Parathyroid adenoma (tissue), 2 donors: ENCODE data around the gene SIAH1.
A peak's percentile ranks its signal among the peaks of the same experiment; 100 is the strongest.

ENCODE experiments used
- H2AFZ ChIP-seq: fragments of 300-600 bp; sonication (generic); one replicate; pipeline ENCODE4 v1.7.0; 2017; ENCODE audit warnings: antibody characterized with exemption, mild to moderate bottlenecking
- H3K27ac ChIP-seq: fragments of 300-600 bp; sonication (generic); one replicate; pipeline ENCODE4 v1.7.0; 2017
- H3K27me3 ChIP-seq: fragments of 300-600 bp; sonication (generic); one replicate; pipeline ENCODE4 v1.7.0; 2017; ENCODE audit warnings: low read length; ENCODE audit not compliant: control insufficient read depth, insufficient read depth
- H3K36me3 ChIP-seq: fragments of 300-600 bp; sonication (generic); one replicate; pipeline ENCODE4 v1.7.0; 2017; ENCODE audit warnings: low read length; ENCODE audit not compliant: control insufficient read depth, insufficient read depth
- H3K4me1 ChIP-seq: fragments of 300-600 bp; sonication (generic); one replicate; pipeline ENCODE4 v1.7.0; 2017; ENCODE audit warnings: control low read depth
- H3K4me2 ChIP-seq: fragments of 300-600 bp; sonication (generic); one replicate; pipeline ENCODE4 v1.7.0; 2017; ENCODE audit warnings: low read length
- H3K4me3 ChIP-seq: fragments of 300-600 bp; sonication (generic); one replicate; pipeline ENCODE4 v1.7.0; 2017; ENCODE audit warnings: low read depth, low read length
- H3K79me2 ChIP-seq: fragments of 300-600 bp; sonication (generic); one replicate; pipeline ENCODE4 v1.7.0; 2017; ENCODE audit warnings: control low read depth
- H3K9ac ChIP-seq: fragments of 300-600 bp; sonication (generic); one replicate; pipeline ENCODE4 v1.7.0; 2017; ENCODE audit warnings: mild to moderate bottlenecking
- H3K9me3 ChIP-seq: fragments of 300-600 bp; sonication (generic); one replicate; pipeline ENCODE4 v1.7.0; 2017; ENCODE audit warnings: low read length; ENCODE audit not compliant: control insufficient read depth
- TF ChIP-seq, protein P1 (sequence below): fragments of 300-600 bp; sonication (generic); IDR thresholded peaks from one replicate; pipeline ENCODE4 v1.7.0; 2017; ENCODE audit warnings: antibody characterized with exemption, mild to moderate bottlenecking
- donor health status: primary hyperparathyroidism.

Gene SIAH1

DNA sequence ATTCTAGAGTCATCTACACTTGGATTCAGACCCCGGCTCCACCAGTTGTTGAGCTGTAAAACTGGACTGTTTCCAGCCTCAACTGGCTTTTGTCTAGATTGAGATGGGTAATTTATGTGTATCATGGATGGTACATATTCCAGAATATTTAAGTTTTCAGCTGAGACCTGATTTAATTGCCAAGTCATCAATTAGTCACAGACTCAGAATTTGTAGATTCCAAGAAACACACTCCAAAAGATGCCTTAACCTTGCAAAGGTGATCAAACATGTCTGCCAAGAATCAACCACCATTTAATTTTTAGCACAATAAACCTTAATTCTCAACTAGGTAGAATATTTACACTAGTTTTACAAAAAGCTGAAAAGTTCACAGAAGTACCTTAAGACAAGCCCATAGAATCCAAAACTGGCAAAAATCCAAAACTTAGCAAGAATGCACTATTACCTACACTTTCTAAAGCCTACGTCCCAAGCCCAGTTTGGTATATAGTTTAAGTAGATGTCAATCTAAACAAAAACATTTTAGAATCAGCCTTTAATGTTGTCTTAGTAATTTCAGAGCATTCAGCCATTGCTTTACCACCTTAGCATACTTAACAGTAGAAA is 17.7 kb downstream of the SIAH1 start:
- no peak overlapping the region for H3K9ac ChIP-seq
- no peak overlapping the region for H3K4me3 ChIP-seq
- no peak overlapping the region for H2AFZ ChIP-seq
- no peaks in the 10 kb centered on the region for H3K36me3 ChIP-seq
- no peak overlapping the region for H3K27ac ChIP-seq
- H3K4me1 ChIP-seq: peaks cover 15% of the 10 kb centered on the region
- TF ChIP-seq, protein P1, sequence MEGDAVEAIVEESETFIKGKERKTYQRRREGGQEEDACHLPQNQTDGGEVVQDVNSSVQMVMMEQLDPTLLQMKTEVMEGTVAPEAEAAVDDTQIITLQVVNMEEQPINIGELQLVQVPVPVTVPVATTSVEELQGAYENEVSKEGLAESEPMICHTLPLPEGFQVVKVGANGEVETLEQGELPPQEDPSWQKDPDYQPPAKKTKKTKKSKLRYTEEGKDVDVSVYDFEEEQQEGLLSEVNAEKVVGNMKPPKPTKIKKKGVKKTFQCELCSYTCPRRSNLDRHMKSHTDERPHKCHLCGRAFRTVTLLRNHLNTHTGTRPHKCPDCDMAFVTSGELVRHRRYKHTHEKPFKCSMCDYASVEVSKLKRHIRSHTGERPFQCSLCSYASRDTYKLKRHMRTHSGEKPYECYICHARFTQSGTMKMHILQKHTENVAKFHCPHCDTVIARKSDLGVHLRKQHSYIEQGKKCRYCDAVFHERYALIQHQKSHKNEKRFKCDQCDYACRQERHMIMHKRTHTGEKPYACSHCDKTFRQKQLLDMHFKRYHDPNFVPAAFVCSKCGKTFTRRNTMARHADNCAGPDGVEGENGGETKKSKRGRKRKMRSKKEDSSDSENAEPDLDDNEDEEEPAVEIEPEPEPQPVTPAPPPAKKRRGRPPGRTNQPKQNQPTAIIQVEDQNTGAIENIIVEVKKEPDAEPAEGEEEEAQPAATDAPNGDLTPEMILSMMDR: no peak
- H3K27me3 ChIP-seq: no peaks in the 10 kb centered on the region
- H3K4me2 ChIP-seq: no peak overlapping the region
- no peaks in the 10 kb centered on the region for H3K9me3 ChIP-seq
- peaks cover 32% of the 10 kb centered on the region for H3K79me2 ChIP-seq

DNA sequence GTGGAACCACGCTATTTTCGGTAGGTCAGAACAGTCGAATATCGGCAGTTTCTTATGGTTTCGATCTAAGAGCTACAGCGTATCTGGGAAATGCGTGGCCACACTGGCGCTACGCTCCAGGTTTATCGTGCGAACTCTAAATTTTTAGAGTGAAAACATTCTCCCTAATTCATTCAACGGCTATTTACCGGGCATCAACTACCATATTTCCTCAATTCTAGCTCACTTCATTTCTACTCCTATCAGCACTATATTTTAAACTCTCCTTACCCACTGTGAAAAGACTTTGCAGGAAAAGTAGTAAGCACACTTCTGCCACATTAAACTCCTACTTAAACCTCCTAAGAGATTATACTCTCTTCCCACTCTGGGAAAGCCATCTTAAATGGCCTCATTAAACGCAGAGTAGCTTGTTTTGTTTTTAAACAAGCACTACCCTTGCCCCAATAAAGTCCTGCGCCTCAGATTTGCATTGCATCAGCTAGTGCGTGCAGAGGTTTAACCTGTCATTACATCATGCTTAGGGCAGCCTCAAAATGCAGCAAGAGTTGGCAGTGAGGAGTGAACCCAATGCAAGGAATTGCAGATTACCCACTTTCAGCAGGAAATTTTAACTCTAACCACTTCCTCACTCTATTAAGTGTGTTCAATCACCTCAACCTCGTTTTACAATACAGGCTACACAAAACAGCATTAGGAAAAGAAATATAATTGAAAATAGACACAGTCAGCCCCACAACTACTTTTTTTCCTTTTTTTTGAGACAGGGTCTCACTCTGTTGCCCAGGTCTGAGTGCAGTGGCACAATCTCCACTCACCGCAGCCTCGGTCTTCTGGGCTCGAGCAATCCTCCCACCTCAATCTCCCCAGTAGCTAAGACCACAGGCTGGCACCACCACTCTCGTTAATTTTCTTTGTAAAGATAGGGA is 18.8 kb downstream of the SIAH1 start:
- no peaks in the 10 kb centered on the region for H3K9me3 ChIP-seq
- no peaks in the 10 kb centered on the region for H3K36me3 ChIP-seq
- H3K27ac ChIP-seq: peak overlapping the region; percentile 66
- TF ChIP-seq, protein P1: no peak
- H3K9ac ChIP-seq: no peak overlapping the region
- H3K27me3 ChIP-seq: no peaks in the 10 kb centered on the region
- peaks cover 36% of the 10 kb centered on the region for H3K79me2 ChIP-seq
- H3K4me3 ChIP-seq: peak overlapping the region; percentile 57
- H2AFZ ChIP-seq: peak overlapping the region; percentile 67
- H3K4me2 ChIP-seq: peak overlapping the region; percentile 72
- peaks cover 15% of the 10 kb centered on the region for H3K4me1 ChIP-seq

DNA sequence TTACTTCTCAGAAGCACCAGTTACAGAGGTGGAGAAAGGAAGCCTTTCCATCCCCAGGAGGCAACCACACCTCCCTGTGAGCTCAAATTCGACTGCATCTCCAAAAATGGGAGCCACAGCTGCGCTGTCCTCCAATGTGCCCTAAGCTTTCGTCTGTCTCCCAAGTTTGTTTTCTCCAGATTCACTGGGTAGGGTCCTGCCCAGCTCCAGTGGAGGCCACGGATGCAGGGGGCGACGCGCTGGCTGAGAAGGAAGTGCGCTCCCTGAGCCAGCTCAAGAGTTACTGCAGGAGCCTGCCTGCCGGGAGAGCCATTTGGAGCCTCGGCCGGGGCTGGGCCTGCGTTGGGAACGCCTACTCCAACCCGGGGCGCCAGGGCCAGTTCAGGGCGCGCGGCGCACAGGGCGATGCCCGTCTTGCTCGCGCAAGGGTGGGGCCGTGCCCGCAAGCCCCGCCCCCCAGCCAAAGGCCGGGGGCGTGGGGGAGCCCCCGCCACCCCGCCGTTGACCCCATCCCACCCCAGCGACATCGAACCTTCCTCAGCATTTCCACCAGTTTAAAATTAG is 19.5 kb downstream of the SIAH1 start:
- H3K4me3 ChIP-seq: peak overlapping the region; percentile 57
- H3K9me3 ChIP-seq: no peaks in the 10 kb centered on the region
- peak overlapping the region; percentile 67 for H2AFZ ChIP-seq
- H3K27me3 ChIP-seq: no peaks in the 10 kb centered on the region
- peaks cover 29% of the 10 kb centered on the region for H3K79me2 ChIP-seq
- peak overlapping the region; percentile 66 for H3K27ac ChIP-seq
- H3K4me1 ChIP-seq: peaks cover 15% of the 10 kb centered on the region
- no peak overlapping the region for H3K9ac ChIP-seq
- H3K4me2 ChIP-seq: peak overlapping the region; percentile 72
- TF ChIP-seq, protein P1: no peak
- H3K36me3 ChIP-seq: no peaks in the 10 kb centered on the region

- no peaks in the 10 kb centered on the region for H3K9me3 ChIP-seq
- H2AFZ ChIP-seq: peak overlapping the region; percentile 67
- H3K79me2 ChIP-seq: peaks cover 27% of the 10 kb centered on the region
- TF ChIP-seq, protein P1: no peak
- H3K4me3 ChIP-seq: peak overlapping the region; percentile 57
- H3K4me2 ChIP-seq: peak overlapping the region; percentile 72
- H3K4me1 ChIP-seq: peaks cover 15% of the 10 kb centered on the region
- H3K27me3 ChIP-seq: no peaks in the 10 kb centered on the region
- H3K36me3 ChIP-seq: no peaks in the 10 kb centered on the region
- peak overlapping the region; percentile 66 for H3K27ac ChIP-seq
- H3K9ac ChIP-seq: no peak overlapping the region
These were observed 20.1 kb downstream of the SIAH1 start for GRCh38 chr16:48365025-48365600.
